RWPE1 (cell line): ENCODE results near the gene RHBDL1.
A peak's percentile ranks its signal among the peaks of the same experiment; 100 is the strongest.

Source experiments
- CTCF ChIA-PET: fragments of 350-600 bp; sonication (Branson Sonifier 250); formaldehyde crosslinking; extraction: SDS; loops from one replicate; lab custom pipeline; 2021; lab: Yijun Ruan, JAX
- POLR2A ChIA-PET: fragments of 400-600 bp; formaldehyde crosslinking; extraction: SDS; loops from one replicate; lab custom pipeline; 2020; ENCODE audit warnings: antibody characterized with exemption; ENCODE audit not compliant: low non-redundant PET; lab: Yijun Ruan, JAX
- DNase-seq: peaks from one replicate; pipeline ENCODE4 v3.0.0; 2012; ENCODE audit warnings: low spot score
- H3K27ac ChIP-seq: fragments of 450-650 bp; 2 replicates; pipeline ENCODE4 v1.5.1; 2017
- TF ChIP-seq, protein P1 (sequence below): fragments of 450-650 bp; conservative IDR thresholded peaks from 2 replicates; pipeline ENCODE4 v1.5.1; 2017; ENCODE audit warnings: low read depth, mild to moderate bottlenecking

RHBDL1 gene

DNA sequence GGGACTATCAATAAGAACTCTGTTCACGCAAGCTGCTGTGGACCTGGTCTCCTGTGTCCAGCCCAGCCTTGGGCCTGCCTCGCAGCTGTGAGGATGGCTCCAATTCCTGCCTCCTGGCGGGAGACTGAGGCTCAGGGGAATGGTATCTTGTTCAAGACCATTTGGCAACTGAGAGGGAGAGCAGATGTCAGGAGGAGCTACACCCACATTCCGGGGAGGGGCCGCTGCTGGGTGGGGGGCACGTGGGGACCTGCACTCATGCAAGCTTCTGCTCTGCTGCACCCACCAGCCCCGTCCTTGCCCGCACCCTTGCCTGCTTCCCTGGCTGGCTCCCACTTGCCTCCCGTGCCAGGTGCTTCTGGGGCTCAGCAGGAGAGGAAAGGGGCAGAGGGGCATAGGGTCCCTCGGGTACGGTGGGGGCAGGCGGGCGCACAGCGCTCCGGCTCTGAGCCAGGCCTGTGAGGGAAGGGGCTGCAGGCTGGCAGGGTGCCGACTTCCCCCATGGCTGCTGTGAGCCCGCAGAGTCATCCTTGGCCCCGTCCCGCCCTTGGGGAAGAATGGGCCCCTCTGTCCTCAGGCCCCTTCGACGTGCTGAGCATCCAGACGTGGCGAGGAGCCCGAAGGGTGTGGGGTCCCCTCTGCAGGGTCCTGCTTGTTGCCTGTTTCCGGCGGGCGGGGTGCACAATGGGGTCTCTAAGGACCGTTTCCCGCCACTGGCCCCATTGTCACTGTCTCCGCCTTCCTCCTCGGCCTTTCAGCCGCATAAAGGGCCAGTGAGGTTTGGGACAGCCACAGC, 42.2 kb downstream of the RHBDL1 start:
- H3K27ac ChIP-seq = peak overlapping the region; percentile 95
- DNase-seq = no peak
- POLR2A ChIA-PET = no interaction called here
- CTCF ChIA-PET = no interaction called here
- TF ChIP-seq, protein P1, sequence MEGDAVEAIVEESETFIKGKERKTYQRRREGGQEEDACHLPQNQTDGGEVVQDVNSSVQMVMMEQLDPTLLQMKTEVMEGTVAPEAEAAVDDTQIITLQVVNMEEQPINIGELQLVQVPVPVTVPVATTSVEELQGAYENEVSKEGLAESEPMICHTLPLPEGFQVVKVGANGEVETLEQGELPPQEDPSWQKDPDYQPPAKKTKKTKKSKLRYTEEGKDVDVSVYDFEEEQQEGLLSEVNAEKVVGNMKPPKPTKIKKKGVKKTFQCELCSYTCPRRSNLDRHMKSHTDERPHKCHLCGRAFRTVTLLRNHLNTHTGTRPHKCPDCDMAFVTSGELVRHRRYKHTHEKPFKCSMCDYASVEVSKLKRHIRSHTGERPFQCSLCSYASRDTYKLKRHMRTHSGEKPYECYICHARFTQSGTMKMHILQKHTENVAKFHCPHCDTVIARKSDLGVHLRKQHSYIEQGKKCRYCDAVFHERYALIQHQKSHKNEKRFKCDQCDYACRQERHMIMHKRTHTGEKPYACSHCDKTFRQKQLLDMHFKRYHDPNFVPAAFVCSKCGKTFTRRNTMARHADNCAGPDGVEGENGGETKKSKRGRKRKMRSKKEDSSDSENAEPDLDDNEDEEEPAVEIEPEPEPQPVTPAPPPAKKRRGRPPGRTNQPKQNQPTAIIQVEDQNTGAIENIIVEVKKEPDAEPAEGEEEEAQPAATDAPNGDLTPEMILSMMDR = no peak

DNA sequence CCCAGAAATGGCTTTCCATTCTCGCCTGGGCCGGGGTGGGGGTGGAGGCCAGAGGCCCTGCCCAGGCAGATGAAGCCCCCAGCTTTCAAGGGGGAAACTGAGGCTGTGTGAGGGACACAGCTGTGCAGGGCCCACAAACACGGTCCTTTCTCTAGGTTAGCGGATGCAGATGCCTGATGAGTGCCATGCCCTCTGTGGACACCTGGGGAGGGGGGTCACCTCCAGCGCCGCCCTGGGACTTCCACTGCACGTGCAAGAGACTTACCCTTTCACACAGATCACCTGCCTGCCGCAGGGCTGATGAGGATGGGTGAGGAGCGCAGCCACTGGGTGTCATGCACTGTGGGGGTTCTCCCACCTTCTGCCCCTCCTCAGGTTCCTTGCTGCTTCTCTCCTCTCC, 42.9 kb downstream of the RHBDL1 start:
- no peak for DNase-seq
- POLR2A ChIA-PET = no interaction called here
- peak overlapping the region; percentile 95 for H3K27ac ChIP-seq
- CTCF ChIA-PET = no interaction called here
- TF ChIP-seq, protein P1 = no peak

DNA sequence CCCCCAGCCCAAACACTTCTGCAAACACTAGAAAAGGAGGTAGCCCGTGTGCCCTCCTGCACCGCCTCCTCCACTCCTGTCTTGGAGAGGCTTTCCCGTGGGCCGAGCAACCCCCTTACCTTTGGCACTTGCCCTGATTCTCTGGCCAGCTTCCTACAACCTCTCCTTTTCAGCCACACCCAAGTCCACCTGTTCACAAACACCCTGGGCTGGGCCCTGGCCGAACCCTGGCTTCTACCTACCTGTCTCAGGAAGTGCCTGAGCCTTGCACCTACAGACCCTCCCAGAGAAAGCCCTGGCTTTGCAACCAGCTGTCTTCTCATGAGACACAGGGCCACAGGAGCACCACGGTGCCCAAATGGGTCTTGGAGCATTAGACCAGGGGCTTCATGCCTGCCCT, 43.5 kb downstream of the RHBDL1 start:
- peak overlapping the region; percentile 95 for H3K27ac ChIP-seq
- TF ChIP-seq, protein P1 = no peak
- DNase-seq = no peak
- ChIA-PET POLR2A (interaction anchor here (0.6 to 0.7 kb wide), 2 partner anchors 53 to 248 kb away, joined by 3 to 8 read pairs; no protein-coding TSS in a partner anchor), CTCF (interaction anchor here (0.7 to 0.8 kb wide), 2 partner anchors 137 to 149 kb away, joined by 4 to 5 read pairs; no protein-coding TSS in a partner anchor)

DNA sequence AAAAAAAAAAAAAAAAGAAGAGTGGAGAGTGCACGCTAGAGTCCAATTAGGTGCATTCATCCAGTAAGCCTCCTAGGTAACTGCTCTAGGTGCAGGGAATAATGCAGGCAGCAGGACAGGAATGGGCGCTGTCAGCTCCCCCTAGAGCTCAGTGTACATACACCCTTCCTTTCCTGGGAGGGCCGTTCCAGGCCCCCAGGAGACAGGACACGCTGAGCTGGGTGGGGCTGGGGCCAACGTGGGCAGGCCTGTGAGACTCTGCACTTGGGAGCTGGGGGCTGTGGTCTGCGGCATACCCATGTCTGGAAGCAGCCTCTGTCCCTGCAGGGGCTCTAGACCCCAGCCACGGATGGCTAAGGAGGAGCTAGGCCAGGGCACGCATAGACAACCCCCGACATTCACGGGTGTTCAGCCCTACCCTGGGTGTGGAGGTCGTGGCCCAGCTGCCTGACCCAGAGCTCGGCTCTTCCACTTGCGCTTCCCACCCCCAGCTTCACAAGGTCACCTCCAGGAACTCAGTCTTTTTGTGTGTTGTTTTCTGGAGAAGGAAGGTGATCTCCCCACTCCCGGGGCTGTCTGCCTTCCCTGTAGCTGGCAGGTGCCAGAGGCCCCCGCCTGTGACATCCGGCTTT, 44.5 kb downstream of the RHBDL1 start:
- H3K27ac ChIP-seq = peak overlapping the region; percentile 95
- CTCF ChIA-PET = interaction anchor here (0.6 to 1.3 kb wide), 5 partner anchors 21 to 138 kb away, joined by 3 to 4 read pairs (median 3); partner anchors contain the start of gene CIAO3
- POLR2A ChIA-PET = interaction anchor here (0.6 to 0.7 kb wide), 3 partner anchors 52 to 644 kb away, joined by 3 to 8 read pairs (median 3); no protein-coding TSS in a partner anchor
- TF ChIP-seq, protein P1 = peak; percentile 45
- DNase-seq = no peak

DNA sequence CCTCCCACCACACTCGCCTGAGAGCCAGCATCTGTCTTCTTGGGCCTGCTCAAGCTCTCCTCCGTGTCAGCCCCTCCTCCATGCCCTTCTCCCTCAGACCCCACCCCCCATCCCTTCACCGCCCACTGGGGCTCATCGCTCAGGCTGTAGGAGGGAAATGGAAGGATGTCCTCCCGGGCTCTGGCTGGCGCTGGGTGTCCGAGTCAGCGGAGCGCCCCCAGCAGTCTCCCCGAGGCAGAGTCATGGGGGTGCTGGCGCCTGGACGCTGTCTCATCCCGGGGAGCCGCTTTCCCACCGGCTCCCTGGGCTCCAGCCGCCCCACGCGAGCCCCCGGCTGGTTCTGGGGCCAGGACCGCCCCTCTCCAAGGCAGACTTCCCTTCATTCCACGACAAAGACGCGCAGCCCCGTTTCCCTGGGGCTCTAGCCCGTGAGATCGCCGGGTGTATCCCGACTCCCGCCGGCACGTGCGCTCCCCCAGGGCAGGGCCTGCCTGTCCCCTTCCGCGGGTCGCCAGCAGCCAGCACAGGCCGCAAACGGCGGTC, 45.0 kb downstream of the RHBDL1 start:
- CTCF ChIA-PET = interaction anchor here (0.5 to 1.3 kb wide), 5 partner anchors 8 to 27 kb away, joined by 3 read pairs; partner anchors contain the start of gene CIAO3
- POLR2A ChIA-PET = interaction anchor here (1.3 kb wide), 1 partner anchor 8 kb away, joined by 3 read pairs; no protein-coding TSS in a partner anchor
- peak overlapping the region; percentile 95 for H3K27ac ChIP-seq
- TF ChIP-seq, protein P1 = peak; percentile 14; the same call in 1 of the 2 replicates
- no peak for DNase-seq
